Measurements from ENCODE around the gene IRF9. TPM values are rescaled to one million over a fixed set of nuclear protein-coding genes. Genes with fewer than 3 reads are reported as not detected.

IRF9 gene
- polyA plus RNA-seq, 5 donors: 49.8 to 68.6 (median 57.2) TPM

DNA sequence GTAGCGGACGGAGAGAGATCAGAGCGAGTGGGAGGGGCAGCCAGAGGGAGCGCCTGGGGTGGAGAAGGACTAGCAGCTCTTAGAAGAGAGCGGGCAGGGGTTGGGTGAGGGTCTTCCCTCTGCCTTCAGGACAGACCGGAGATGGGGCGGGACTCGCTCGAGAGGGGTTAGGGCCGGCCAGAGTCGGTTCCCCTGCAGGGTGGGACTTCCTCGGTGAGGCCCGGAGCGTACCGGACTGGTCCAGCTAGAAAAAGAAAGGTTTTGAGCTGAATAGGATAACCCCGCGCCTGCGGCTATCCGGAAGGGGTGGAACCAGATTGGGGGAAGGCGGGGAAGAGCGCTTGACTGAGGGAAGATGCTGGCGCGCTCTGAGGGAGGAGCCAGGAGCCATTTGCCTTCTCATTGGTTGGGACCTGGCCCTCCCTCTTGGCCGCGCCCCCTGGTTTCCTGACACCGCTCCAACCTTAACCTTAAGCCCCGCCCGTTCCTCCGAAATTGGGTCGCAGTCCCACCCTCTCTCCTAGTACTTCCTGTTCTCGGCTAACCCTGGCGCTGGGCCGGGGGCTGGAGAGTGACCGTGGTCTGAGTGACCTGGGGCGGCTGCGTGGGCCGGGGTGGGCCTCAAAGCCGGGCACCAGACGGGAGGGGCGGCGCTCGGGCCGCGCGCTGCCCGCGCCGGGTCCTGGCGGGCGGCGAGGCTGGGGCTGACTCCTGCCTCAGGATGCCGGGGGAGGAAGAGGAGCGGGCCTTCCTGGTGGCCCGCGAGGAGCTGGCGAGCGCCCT, 13.9 kb upstream of the IRF9 start, which contains the start of gene RNF31:
RNF31 (plus strand) TSS at position 521 of the 783 bp plus-strand sequence; CDS start at position 722, 201 bp downstream.
- DNase-seq: peak; percentile 98

DNA sequence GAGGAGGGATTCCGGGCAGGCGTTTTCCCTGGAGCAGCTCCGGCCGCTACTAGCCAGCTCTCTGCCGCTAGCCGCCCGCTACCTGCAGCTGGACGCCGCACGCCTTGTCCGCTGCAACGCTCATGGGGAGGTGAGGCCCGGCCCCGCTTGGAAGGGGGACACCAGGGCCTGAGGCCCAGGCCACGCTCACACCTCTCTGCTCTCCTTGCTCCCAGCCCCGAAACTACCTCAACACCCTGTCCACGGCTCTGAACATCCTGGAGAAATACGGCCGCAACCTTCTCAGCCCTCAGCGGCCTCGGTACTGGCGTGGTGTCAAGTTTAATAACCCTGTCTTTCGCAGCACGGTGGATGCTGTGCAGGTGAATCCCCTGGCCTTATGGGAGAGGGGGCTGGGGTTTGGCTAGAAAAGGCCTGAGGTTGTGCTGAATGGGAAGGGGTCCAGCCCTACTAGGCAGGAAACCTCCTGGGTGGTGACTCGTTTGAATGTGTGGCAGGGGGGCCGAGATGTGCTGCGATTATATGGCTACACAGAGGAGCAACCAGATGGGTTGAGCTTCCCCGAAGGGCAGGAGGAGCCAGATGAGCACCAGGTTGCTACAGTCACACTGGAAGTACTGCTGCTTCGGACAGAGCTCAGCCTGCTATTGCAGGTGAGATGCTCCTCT, 13.2 kb upstream of the IRF9 start:
- DNase-seq: no peak

DNA sequence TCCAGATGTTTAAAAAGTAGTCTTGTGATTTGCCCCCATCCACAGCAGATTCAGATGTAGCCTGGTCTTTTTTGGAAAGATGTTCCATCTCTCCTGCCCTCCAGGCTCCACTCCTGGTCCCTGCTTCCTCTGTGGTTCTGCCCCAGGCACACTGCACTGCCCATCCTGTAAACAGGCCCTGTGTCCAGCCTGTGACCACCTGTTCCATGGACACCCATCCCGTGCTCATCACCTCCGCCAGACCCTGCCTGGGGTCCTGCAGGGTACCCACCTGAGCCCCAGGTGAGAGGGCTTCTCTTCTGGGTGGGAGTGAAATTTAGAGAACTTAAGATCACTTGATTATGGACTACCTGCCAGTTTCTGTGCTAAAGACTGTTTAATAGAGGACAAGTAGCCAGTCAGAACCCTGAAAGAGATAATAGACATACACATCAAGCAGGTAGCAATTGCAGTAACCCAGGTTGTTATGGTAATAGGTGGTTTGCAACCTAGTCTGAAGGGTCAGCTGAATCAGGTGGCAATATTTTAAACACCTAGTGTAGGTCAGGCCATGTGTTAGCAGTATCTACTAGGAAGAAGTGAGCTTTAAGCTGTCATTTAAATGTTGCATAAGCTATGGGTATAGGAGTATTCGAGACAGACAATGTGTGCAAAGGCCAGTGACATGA, 11.6 kb upstream of the IRF9 start:
- DNase-seq: no peak

DNA sequence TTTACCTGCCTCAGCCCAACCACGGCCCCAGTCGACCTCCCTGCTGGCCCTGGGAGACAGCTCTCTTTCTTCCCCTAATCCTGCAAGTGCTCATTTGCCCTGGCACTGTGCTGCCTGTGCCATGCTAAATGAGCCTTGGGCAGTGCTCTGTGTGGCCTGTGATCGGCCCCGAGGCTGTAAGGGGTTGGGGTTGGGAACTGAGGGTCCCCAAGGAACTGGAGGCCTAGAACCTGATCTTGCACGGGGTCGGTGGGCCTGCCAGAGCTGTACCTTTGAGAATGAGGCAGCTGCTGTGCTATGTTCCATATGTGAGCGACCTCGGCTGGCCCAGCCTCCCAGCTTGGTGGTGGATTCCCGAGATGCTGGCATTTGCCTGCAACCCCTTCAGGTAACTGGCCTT, 11.0 kb upstream of the IRF9 start:
- no peak for DNase-seq

DNA sequence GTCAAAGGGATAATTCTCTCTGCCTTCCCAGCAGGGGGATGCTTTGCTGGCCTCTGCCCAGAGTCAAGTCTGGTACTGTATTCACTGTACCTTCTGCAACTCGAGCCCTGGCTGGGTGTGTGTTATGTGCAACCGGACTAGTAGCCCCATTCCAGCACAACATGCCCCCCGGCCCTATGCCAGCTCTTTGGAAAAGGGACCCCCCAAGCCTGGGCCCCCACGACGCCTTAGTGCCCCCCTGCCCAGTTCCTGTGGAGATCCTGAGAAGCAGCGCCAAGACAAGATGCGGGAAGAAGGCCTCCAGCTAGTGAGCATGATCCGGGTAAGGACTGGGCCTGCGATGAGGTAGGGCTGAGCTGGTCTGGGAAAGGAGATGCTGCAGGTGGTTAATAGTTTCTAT, 10.5 kb upstream of the IRF9 start:
- no peak for DNase-seq

DNA sequence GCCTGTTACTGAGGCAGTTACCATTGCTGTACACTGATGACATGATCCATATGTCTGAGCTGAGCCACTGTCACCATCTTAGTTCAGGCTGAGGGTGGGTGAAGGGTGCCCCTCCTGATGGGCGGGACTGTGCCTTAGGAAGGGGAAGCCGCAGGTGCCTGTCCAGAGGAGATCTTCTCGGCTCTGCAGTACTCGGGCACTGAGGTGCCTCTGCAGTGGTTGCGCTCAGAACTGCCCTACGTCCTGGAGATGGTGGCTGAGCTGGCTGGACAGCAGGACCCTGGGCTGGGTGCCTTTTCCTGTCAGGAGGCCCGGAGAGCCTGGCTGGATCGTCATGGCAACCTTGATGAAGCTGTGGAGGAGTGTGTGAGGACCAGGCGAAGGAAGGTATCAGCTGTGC, 10.1 kb upstream of the IRF9 start:
- DNase-seq: no peak

DNA sequence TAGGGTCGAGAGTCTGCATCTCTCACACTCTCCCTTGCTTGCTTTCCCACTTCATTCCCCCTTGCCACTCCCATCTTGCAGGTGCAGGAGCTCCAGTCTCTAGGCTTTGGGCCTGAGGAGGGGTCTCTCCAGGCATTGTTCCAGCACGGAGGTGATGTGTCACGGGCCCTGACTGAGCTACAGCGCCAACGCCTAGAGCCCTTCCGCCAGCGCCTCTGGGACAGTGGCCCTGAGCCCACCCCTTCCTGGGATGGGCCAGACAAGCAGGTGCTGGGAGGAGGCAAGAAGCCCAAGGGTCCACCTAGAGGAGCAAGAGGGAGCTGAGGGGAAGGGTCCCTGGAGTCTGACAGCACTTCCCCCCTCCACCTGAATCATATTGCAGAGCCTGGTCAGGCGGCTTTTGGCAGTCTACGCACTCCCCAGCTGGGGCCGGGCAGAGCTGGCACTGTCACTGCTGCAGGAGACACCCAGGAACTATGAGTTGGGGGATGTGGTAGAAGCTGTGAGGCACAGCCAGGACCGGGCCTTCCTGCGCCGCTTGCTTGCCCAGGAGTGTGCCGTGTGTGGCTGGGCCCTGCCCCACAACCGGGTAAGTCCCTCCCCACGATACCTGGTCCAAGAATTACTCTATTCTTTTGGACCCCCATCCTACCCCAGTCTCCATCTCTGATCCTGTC, 9.5 kb upstream of the IRF9 start:
- DNase-seq: no peak

DNA sequence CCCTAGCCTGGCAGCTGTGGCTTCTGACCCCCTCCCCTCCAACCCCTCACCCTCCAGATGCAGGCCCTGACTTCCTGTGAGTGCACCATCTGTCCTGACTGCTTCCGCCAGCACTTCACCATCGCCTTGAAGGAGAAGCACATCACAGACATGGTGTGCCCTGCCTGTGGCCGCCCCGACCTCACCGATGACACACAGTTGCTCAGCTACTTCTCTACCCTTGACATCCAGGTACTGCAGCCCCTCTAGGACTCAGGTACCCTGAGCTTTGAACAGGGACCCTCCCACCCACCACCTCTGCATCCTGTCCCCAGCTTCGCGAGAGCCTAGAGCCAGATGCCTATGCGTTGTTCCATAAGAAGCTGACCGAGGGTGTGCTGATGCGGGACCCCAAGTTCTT, 6.0 kb upstream of the IRF9 start:
- no peak for DNase-seq

DNA sequence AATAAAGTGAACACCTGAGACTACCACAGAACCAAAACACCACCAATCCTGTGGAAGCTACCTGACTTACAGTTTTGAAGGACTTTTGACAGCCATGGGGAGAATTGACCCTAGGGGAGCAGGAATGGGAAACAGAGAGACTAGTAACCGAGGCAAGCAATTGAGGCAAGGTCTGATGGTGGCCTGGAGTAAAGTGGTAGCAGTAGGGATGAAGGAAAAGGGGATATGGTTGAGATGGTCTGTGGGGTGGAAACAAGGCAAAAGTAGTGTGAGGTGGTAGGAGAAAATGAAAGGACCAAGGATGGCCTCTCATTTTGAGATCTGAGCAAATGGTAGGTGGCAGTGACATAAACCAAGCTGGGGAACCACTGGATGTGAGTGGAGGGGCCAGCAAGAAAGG, 4.2 kb upstream of the IRF9 start:
- no peak for DNase-seq

DNA sequence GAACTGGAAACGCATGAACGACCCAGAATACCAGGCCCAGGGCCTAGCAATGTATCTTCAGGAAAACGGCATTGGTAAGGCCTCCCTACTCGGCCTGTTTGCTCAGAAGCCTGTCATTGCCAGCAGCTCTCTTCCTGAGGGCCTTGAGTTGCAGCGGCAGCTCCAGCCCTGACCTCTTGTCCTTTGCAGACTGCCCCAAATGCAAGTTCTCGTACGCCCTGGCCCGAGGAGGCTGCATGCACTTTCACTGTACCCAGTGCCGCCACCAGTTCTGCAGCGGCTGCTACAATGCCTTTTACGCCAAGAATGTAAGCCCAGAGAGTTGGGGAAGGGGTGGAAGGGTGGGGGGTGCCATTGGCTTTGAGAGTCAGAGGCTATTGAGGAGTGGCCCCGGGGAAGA, 3.7 kb upstream of the IRF9 start:
- no peak for DNase-seq

DNA sequence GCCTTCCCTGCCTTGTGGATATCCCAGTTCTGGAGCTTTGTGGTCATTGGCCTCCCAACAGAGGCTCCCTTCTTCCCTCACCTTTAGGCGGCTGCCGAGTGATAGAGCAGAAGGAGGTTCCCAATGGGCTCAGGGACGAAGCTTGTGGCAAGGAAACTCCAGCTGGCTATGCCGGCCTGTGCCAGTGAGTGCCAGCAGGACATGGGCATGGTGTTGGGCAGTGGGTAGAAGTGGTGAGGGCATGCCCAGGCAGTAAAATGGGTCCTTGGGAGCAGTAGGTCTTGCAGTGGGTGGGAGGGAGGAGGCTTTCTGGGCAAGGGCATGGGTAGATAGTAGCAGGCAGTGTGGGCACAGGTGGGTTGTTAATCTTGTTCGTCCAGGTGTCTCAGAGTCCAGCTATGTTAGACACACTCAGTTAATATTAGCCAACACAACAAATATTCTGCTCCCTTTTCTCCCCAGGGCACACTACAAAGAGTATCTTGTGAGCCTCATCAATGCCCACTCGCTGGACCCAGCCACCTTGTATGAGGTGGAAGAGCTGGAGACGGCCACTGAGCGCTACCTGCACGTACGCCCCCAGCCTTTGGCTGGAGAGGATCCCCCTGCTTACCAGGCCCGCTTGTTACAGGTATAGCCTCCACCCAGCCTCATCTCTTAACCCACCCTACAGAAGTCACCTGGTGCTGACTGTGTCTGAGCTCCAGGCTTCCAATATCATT, 1.1 kb upstream of the IRF9 start:
- no peak for DNase-seq

DNA sequence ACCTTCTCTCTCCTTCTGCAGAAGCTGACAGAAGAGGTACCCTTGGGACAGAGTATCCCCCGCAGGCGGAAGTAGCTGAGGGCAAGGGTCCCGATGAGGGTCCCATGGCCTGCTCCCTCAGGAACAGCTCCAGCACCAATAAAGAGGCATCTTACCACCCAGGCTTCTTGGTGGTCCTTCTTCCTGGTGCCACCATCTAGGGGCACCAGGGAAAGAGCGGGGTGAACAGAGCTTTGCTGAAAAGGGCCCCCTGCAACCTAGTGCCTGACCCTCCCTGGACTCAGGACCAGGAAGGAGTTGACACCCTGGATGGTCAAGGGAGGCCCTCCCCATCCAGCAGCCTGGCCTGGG, 591 bp upstream of the IRF9 start:
- no peak for DNase-seq

DNA sequence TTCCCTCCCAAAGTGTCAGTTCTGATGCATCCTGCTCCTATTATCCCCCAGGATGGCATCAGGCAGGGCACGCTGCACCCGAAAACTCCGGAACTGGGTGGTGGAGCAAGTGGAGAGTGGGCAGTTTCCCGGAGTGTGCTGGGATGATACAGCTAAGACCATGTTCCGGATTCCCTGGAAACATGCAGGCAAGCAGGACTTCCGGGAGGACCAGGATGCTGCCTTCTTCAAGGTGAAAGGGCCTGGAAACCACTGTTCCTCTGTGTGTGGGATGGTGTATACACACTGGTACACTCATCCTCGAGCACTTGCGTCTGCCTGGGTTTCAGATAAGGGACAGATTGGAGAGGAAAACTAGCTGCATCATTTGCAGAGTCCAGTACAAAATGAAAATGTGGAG, 1.0 kb downstream of the IRF9 start:
- no peak for DNase-seq

DNA sequence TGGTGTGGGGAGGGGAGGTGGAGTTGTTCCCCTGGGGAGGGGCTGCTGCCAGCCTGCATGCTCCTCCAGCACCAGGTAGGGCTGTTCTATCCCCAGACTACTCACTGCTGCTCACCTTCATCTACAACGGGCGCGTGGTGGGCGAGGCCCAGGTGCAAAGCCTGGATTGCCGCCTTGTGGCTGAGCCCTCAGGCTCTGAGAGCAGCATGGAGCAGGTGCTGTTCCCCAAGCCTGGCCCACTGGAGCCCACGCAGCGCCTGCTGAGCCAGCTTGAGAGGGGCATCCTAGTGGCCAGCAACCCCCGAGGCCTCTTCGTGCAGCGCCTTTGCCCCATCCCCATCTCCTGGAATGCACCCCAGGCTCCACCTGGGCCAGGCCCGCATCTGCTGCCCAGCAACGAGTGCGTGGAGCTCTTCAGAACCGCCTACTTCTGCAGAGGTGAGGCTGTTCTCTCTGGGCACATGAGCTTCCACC, 3.5 kb downstream of the IRF9 start:
- no peak for DNase-seq

DNA sequence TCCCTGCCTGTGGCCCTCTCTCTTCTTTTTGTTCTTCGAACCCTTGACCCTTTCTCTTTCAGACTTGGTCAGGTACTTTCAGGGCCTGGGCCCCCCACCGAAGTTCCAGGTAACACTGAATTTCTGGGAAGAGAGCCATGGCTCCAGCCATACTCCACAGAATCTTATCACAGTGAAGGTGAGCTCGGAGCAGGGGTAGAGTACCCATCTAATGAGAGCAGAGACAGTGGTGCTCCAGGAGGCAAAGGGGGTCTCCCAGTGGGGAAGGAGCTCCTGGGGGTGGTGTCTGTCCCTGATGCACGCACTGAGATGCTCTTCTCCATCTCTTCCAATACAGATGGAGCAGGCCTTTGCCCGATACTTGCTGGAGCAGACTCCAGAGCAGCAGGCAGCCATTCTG, 4.7 kb downstream of the IRF9 start:
- DNase-seq: no peak

DNA sequence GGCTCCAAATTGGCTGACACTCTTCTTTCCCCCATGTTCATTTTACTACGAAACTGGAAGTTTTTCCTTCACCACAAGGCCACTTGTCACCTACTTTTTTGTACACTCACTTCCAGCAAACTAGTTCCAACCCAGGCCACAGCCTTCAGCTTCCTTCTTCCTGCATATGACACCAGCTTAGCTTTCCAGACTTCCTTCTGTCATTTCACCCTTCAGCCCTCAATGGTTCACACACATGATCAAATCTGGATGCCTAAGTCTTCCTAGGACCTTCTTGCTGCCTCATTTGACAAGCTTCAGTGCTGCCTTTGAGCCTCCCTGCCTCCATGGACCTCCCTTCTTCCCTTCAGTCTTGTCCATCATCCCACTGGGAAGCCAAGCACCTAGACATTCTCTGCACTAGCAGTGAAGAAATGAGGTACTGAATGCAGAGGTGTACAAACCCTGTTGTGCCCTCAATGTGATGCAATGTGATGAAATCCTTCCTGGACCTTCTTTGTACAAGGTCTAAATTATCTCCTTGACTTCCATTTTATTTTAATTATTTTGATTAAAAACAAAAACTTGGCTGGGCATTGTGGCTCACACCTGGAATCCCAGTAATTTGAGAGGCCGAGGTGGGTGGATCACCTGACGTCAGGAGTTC, 6.5 kb downstream of the IRF9 start:
- DNase-seq: no peak

DNA sequence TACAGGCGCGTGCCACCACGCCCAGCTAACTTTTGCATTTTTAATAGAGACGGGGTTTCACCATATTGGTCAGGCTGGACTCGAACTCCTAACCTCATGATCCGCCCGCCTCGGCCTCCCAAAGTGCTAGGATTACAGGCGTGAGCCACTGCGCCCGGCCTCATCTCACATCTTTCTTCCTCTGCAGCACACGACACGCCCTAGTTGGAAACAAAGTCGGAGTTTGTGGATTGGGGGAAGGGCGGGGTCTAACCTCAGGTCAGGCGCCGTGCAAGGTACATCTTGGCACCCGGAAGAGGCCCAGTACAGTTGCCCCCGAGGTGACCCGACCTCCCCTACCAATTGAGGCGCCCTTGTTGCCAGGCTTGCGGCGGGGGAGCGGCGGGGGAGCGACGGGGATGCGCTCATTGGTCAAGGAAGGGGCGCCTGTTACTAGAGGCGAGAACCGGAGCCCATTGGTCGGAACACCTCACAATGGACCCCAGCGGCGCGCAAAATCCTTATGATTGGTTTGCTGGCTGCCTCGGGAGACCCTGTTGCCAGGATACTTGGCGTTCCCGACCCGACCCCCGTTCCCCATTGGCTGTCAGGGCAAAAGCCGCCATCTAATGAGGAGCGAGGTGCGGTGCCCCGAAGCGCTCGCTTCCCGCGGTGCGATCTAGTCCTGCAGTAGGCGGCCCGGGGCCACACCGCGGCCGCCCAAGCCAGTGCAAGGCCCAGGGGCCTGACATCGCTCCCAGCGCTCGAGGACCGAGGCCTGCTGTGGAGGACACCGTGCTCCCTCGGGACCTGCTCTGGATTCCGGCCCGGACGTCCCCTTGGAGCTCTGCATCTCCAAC, 10.6 kb downstream of the IRF9 start, which contains the start of gene REC8:
REC8 (plus strand) TSS at position 659 of the 839 bp plus-strand sequence. CDS start 473 bp downstream, outside the sequence.
- peak; percentile 85 for DNase-seq

DNA sequence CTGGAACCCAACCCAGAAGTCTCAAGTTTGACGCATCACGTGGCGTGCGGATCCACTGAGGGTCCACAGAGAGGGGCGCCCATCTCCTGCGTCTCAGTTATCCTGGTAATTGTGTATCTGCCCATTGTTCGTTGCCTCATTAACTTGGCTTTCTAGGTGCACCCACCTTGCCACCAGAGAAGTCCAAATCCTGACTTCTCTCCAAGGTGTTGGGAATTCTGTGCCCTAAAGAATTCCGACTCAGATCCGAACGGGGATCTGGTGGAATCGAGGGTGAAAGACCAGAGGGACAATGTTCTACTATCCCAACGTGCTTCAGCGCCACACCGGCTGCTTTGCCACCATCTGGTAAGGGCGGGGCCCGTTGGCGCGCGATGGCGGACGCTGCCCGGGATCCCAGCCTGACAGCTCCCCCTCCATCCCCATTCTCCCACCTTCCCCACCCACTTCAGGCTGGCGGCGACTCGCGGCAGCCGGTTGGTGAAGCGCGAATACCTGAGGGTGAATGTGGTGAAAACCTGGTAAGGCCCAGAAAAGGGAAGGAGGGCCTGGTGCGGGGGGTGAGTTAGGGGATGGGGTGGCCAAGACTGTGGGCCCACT, 11.3 kb downstream of the IRF9 start:
- no peak for DNase-seq

DNA sequence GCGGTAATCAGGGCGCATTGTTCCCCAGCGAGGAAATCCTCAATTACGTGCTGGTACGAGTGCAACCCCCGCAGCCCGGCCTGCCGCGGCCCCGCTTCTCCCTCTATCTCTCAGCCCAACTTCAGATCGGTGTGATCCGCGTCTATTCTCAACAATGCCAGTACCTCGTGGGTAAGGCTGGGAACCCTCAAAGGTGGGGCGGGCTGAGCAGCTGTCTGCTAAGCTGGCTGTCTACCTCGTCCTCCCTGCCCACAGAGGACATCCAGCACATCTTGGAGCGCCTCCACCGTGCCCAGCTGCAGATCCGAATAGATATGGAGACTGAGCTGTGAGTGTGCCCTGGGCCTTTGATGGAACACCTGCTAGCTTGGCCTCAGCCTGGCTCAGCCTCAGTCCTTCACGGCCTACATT, 11.8 kb downstream of the IRF9 start:
- DNase-seq: no peak

DNA sequence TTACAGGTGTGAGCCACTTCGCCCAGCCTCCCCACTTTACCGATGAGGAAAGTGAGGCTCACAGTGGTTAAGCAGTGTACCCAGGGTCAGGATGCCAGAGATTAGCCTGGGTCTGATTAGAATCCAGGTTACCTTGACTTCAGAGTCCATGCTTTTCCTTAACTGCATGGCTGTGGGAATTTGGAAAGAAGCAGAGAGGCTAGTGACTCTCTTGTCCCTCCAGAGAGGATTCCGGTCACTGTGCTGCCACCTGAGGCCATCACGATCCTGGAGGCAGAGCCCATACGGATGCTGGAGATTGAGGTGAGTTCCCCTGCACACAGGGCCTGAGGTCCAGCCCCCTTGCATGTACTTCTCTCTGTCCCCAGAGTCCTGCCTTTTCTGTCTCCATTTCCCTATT, 15.5 kb downstream of the IRF9 start:
- no peak for DNase-seq

All from right lung (tissue), 5 donors.